Cardiac fibroblast (primary cell): ENCODE measurements around the gene ARL17A.
"Not testable (repeated sequence)": the region's sequence is repeated elsewhere in the genome, so short reads cannot be mapped to it uniquely, and the experiment has no call there.

Experiments
- DNase-seq, 2 donors: peaks; one replicate each; pipeline versions ENCODE4 v3.0.0 to v3.0.0-alpha.2; 2010; ENCODE audit warnings: low read depth in 2 of 2
- H3K4me3 ChIP-seq, 2 donors: replicated peaks in 1 of 2; 1 replicate in 1 of 2; 2 replicates in 1 of 2; pipeline ENCODE4 v1.5.1; 2011; ENCODE audit warnings: low read depth in 2 of 2, low read length in 2 of 2, mild to moderate bottlenecking in 2 of 2, moderate library complexity in 1 of 2

Gene ARL17A

GRCh38 chr17:46579083-46580075 lies at the start of gene ARL17A:
ARL17A (minus strand) TSS chr17:46579691; CDS start chr17:46576322, 3,369 bp downstream.
- H3K4me3 ChIP-seq, DNase-seq: not testable (repeated sequence)

- DNase-seq, H3K4me3 ChIP-seq: not testable (repeated sequence)
Observed at GRCh38 chr17:46628753-46629436, 49.4 kb upstream of the ARL17A start.

GRCh38 chr17:46627452-46627851 lies 48.0 kb upstream of the ARL17A start:
- DNase-seq, H3K4me3 ChIP-seq: not testable (repeated sequence)

- H3K4me3 ChIP-seq, DNase-seq: not testable (repeated sequence)
Observed at GRCh38 chr17:46624726-46625125, 45.2 kb upstream of the ARL17A start.

GRCh38 chr17:46623790-46624189 lies 44.3 kb upstream of the ARL17A start:
- DNase-seq, H3K4me3 ChIP-seq: not testable (repeated sequence)

GRCh38 chr17:46618975-46619374 lies 39.5 kb upstream of the ARL17A start:
- not testable (repeated sequence) for DNase-seq, H3K4me3 ChIP-seq

GRCh38 chr17:46617121-46617520 lies 37.6 kb upstream of the ARL17A start:
- DNase-seq, H3K4me3 ChIP-seq: not testable (repeated sequence)

GRCh38 chr17:46613876-46614275 lies 34.4 kb upstream of the ARL17A start:
- DNase-seq, H3K4me3 ChIP-seq: not testable (repeated sequence)

- not testable (repeated sequence) for DNase-seq, H3K4me3 ChIP-seq
Observed at GRCh38 chr17:46611304-46611703, 31.8 kb upstream of the ARL17A start.

- DNase-seq, H3K4me3 ChIP-seq: not testable (repeated sequence)
Observed at GRCh38 chr17:46603125-46603524, 23.6 kb upstream of the ARL17A start.

- DNase-seq, H3K4me3 ChIP-seq: not testable (repeated sequence)
Observed at GRCh38 chr17:46600767-46601166, 21.3 kb upstream of the ARL17A start.

- not testable (repeated sequence) for DNase-seq, H3K4me3 ChIP-seq
Observed at GRCh38 chr17:46598344-46598931, 18.9 kb upstream of the ARL17A start.

GRCh38 chr17:46591332-46591731 lies 11.8 kb upstream of the ARL17A start:
- not testable (repeated sequence) for H3K4me3 ChIP-seq, DNase-seq

- not testable (repeated sequence) for DNase-seq, H3K4me3 ChIP-seq
Observed at GRCh38 chr17:46590157-46591146, 11.0 kb upstream of the ARL17A start, which contains the start of gene NSF. NSF (plus strand) TSS chr17:46590669; CDS start chr17:46590776, 107 bp downstream.

GRCh38 chr17:46585444-46585843 lies 6.0 kb upstream of the ARL17A start:
- DNase-seq, H3K4me3 ChIP-seq: not testable (repeated sequence)

GRCh38 chr17:46580082-46580481 lies 591 bp upstream of the ARL17A start:
- not testable (repeated sequence) for H3K4me3 ChIP-seq, DNase-seq

GRCh38 chr17:46571796-46572195 lies 7.7 kb downstream of the ARL17A start:
- DNase-seq, H3K4me3 ChIP-seq: not testable (repeated sequence)
